HEK293 (cell line): ENCODE data around the gene ZFX.

Source experiments
- CTCF ChIA-PET: fragments of 350-600 bp; formaldehyde crosslinking; extraction: SDS; loops from one replicate; lab custom pipeline; 2021; ENCODE audit warnings: antibody characterized with exemption; lab: Yijun Ruan, JAX
- POLR2A ChIA-PET: fragments of 300-600 bp; formaldehyde crosslinking; extraction: SDS; loops from one replicate; lab custom pipeline; 2020; ENCODE audit warnings: antibody characterized with exemption, inconsistent platforms; lab: Yijun Ruan, JAX
- H3K27ac ChIP-seq: fragments of 200-500 bp; sonication (Bioruptor generic); 2 replicates; pipeline ENCODE4 v1.5.1; 2014; ENCODE audit warnings: low read depth, low read length, control low read depth, inconsistent platforms; ENCODE audit errors: extremely low read depth
- H3K36me3 ChIP-seq, 2 experiments: fragments of 200-500 bp in 1 of 2; sonication (Bioruptor generic) in 1 of 2; 1 replicate in 1 of 2; 2 replicates in 1 of 2; pipeline ENCODE4 v1.5.1; 2014 to 2017; ENCODE audit warnings: inconsistent platforms in 2 of 2, low read length in 2 of 2; ENCODE audit not compliant: control insufficient read depth in 2 of 2, insufficient read depth in 1 of 2
- H3K4me1 ChIP-seq: fragments of 200-500 bp; sonication (Bioruptor generic); 2 replicates; pipeline ENCODE4 v1.5.1; 2014; ENCODE audit warnings: mild to moderate bottlenecking, low read length, inconsistent platforms; ENCODE audit not compliant: control insufficient read depth, insufficient read depth
- H3K4me3 ChIP-seq: 2 replicates; pipeline ENCODE4 v1.5.1; 2011; ENCODE audit warnings: low read depth, mild to moderate bottlenecking, control low read depth, low read length, moderate library complexity
- H3K9me3 ChIP-seq: fragments of 200-500 bp; sonication (Bioruptor generic); 2 replicates; pipeline ENCODE4 v1.5.1; 2014; ENCODE audit warnings: low read depth, low read length, inconsistent platforms; ENCODE audit not compliant: control insufficient read depth, insufficient read depth
- MZF1 ChIP-seq: fragments of 450-650 bp; formaldehyde crosslinking; IDR thresholded peaks from 2 replicates; pipeline ENCODE4 v1.5.1; 2017; ENCODE audit warnings: missing biosample characterization, missing genetic modification characterization, borderline replicate concordance
- SP7 ChIP-seq: fragments of 450-650 bp; formaldehyde crosslinking; IDR thresholded peaks from 2 replicates; pipeline ENCODE4 v1.5.1; 2016; ENCODE audit warnings: missing biosample characterization, missing genetic modification characterization
- ZBTB17 ChIP-seq: fragments of 450-650 bp; formaldehyde crosslinking; IDR thresholded peaks from 2 replicates; pipeline ENCODE4 v1.5.1; 2016; ENCODE audit warnings: missing biosample characterization, missing genetic modification characterization
- ZBTB7A ChIP-seq: fragments of 450-650 bp; formaldehyde crosslinking; IDR thresholded peaks from 2 replicates; pipeline ENCODE4 v1.5.1; 2016; ENCODE audit warnings: low read depth, missing biosample characterization, missing genetic modification characterization
- ZEB2 ChIP-seq: fragments of 450-650 bp; formaldehyde crosslinking; IDR thresholded peaks from 2 replicates; pipeline ENCODE4 v1.5.1; 2016; ENCODE audit warnings: missing biosample characterization, missing genetic modification characterization
- ZFHX2 ChIP-seq: fragments of 450-650 bp; formaldehyde crosslinking; conservative IDR thresholded peaks from 2 replicates; pipeline ENCODE4 v1.5.1; 2016; ENCODE audit warnings: missing biosample characterization, missing genetic modification characterization
- ZIC2 ChIP-seq: fragments of 450-650 bp; formaldehyde crosslinking; IDR thresholded peaks from 2 replicates; pipeline ENCODE4 v1.5.1; 2016; ENCODE audit warnings: missing biosample characterization, missing genetic modification characterization
- ZNF157 ChIP-seq: fragments of 450-650 bp; formaldehyde crosslinking; IDR thresholded peaks from 2 replicates; pipeline ENCODE4 v1.5.1; 2016; ENCODE audit warnings: missing biosample characterization, missing genetic modification characterization
- ZNF184 ChIP-seq: fragments of 450-650 bp; IDR thresholded peaks from 2 replicates; pipeline ENCODE4 v1.5.1; 2018; ENCODE audit warnings: missing biosample characterization, mild to moderate bottlenecking, missing genetic modification characterization
- ZNF239 ChIP-seq: fragments of 450-650 bp; formaldehyde crosslinking; IDR thresholded peaks from 2 replicates; pipeline ENCODE4 v1.5.1; 2016; ENCODE audit warnings: missing biosample characterization, missing genetic modification characterization
- ZNF274 ChIP-seq, 2 experiments: fragments of 200-500 bp in 1 of 2; fragments of 450-650 bp in 1 of 2; sonication (Bioruptor generic) in 1 of 2; formaldehyde crosslinking in 1 of 2; IDR thresholded peaks; 2 replicates each; pipeline versions ENCODE4 v1.5.1 to v1.6.1; 2014 to 2016; ENCODE audit warnings: borderline replicate concordance in 1 of 2, inconsistent platforms in 1 of 2, low read length in 1 of 2, missing biosample characterization in 1 of 2, missing genetic modification characterization in 1 of 2
- ZNF324 ChIP-seq: fragments of 450-650 bp; formaldehyde crosslinking; IDR thresholded peaks from 2 replicates; pipeline ENCODE4 v1.5.1; 2016; ENCODE audit warnings: missing biosample characterization, missing genetic modification characterization
- ZNF350 ChIP-seq: fragments of 450-650 bp; formaldehyde crosslinking; IDR thresholded peaks from 2 replicates; pipeline ENCODE4 v1.5.0; 2017; ENCODE audit warnings: missing biosample characterization, mild to moderate bottlenecking, missing genetic modification characterization
- ZNF521 ChIP-seq: fragments of 450-650 bp; formaldehyde crosslinking; IDR thresholded peaks from 2 replicates; pipeline ENCODE4 v1.5.1; 2017; ENCODE audit warnings: missing biosample characterization, mild to moderate bottlenecking, missing genetic modification characterization
- ZNF561 ChIP-seq: fragments of 450-650 bp; IDR thresholded peaks from 2 replicates; pipeline ENCODE4 v1.5.1; 2018; ENCODE audit warnings: missing biosample characterization, missing genetic modification characterization, borderline replicate concordance
- ZNF571 ChIP-seq: fragments of 450-650 bp; formaldehyde crosslinking; IDR thresholded peaks from 2 replicates; pipeline ENCODE4 v1.5.0; 2017; ENCODE audit warnings: missing biosample characterization, missing genetic modification characterization
- ZNF624 ChIP-seq: fragments of 450-650 bp; formaldehyde crosslinking; IDR thresholded peaks from 2 replicates; pipeline ENCODE4 v1.5.1; 2017; ENCODE audit warnings: missing biosample characterization, missing genetic modification characterization
- ZNF768 ChIP-seq: fragments of 450-650 bp; formaldehyde crosslinking; IDR thresholded peaks from 2 replicates; pipeline ENCODE4 v1.5.1; 2018; ENCODE audit warnings: missing biosample characterization, mild to moderate bottlenecking, missing genetic modification characterization
- ZXDB ChIP-seq: fragments of 450-650 bp; formaldehyde crosslinking; IDR thresholded peaks from 2 replicates; pipeline ENCODE4 v1.5.1; 2016; ENCODE audit warnings: missing biosample characterization, missing genetic modification characterization
- TF ChIP-seq, protein P1 (sequence below): fragments of 450-650 bp; formaldehyde crosslinking; IDR thresholded peaks from 2 replicates; pipeline ENCODE4 v1.5.1; 2016; ENCODE audit warnings: missing biosample characterization, missing genetic modification characterization
- TF ChIP-seq, protein P2 (sequence below): fragments of 450-650 bp; formaldehyde crosslinking; conservative IDR thresholded peaks from 2 replicates; pipeline ENCODE4 v1.5.1; 2016; ENCODE audit warnings: low read depth, missing biosample characterization, missing genetic modification characterization
- TF ChIP-seq, protein P3 (sequence below): fragments of 450-650 bp; formaldehyde crosslinking; IDR thresholded peaks from 2 replicates; pipeline ENCODE4 v1.5.1; 2017; ENCODE audit warnings: missing biosample characterization, mild to moderate bottlenecking, missing genetic modification characterization, moderate library complexity
- TF ChIP-seq, protein P4 (sequence below): fragments of 450-650 bp; formaldehyde crosslinking; IDR thresholded peaks from 2 replicates; pipeline ENCODE4 v1.5.1; 2016; ENCODE audit warnings: missing biosample characterization, missing genetic modification characterization
- TF ChIP-seq, protein P5 (sequence below): fragments of 450-650 bp; formaldehyde crosslinking; IDR thresholded peaks from 2 replicates; pipeline ENCODE4 v1.5.1; 2016; ENCODE audit warnings: missing biosample characterization, missing genetic modification characterization

The ZFX gene

DNA sequence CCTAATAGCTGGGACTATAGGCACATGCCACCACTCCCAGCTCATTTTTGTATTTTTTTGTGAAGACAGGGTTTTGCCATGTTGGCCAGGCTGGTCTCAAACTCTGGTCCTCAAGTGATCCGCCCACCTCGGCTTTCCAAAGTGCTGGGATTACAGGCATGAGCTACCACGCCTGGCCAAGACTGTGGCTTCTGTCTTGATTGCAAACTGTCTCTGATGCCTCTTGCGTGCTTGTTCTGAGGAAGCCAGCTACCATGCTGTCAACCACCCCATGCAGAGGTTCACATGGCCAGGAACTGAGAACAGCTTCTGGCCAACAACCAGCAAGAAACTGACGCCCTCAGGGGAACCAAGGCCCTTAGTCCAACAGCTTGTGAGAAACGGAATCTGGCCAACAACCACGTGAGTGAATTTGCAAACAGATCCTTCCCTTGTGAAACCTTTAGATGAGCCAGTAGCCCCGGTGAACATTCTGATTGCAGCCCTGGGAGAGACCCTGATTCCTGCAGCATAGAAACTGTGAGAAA, 93.2 kb downstream of the ZFX start:
- H3K36me3 ChIP-seq, result no peaks in the 10 kb centered on the region
- no peaks in the 10 kb centered on the region for H3K9me3 ChIP-seq
- H3K4me1 ChIP-seq, result peaks cover 12% of the 10 kb centered on the region
- ChIA-PET POLR2A (interaction anchor here (0.5 to 2.3 kb wide), 3 partner anchors 161 to 189 kb away, joined by 3 to 9 read pairs (median 3); no protein-coding TSS in a partner anchor), CTCF (interaction anchor here (0.5 to 5.0 kb wide), 24 partner anchors 9 to 481 kb away, joined by 3 to 28 read pairs (median 4); partner anchors contain the start of genes EIF2S3 and SAT1)
- H3K4me3 ChIP-seq, result no peak overlapping the region
- no peak overlapping the region for H3K27ac ChIP-seq
- TF ChIP-seq ZBTB7A (tag by site-specific recombination) (no peak), ZIC2 (tag by site-specific recombination) (peak; percentile 72), ZNF521 (tag by site-specific recombination) (no peak), ZNF274 (IDR thresholded peaks at IDR 0.05; ENCODE audit: low read length) (no peak), ZNF274 (tag by site-specific recombination; IDR thresholded peaks at IDR 0.05; ENCODE audit: borderline replicate concordance) (no peak), ZXDB (tag by site-specific recombination) (no peak), ZNF157 (tag by site-specific recombination) (no peak), ZFHX2 (tag by site-specific recombination) (peak; percentile 45; the same call in 1 of the 2 replicates), ZNF561 (tag by site-specific recombination) (no peak), ZNF239 (no peak), SP7 (tag by site-specific recombination) (no peak), ZBTB17 (peak; percentile 90), ZNF768 (tag by site-specific recombination) (no peak), ZNF324 (tag by site-specific recombination) (no peak), ZNF184 (no peak), ZNF350 (no peak), ZNF624 (tag by site-specific recombination) (no peak), ZEB2 (tag by site-specific recombination) (no peak), ZNF571 (tag by site-specific recombination) (no peak), MZF1 (tag by site-specific recombination) (no peak)
- TF ChIP-seq, protein P1, sequence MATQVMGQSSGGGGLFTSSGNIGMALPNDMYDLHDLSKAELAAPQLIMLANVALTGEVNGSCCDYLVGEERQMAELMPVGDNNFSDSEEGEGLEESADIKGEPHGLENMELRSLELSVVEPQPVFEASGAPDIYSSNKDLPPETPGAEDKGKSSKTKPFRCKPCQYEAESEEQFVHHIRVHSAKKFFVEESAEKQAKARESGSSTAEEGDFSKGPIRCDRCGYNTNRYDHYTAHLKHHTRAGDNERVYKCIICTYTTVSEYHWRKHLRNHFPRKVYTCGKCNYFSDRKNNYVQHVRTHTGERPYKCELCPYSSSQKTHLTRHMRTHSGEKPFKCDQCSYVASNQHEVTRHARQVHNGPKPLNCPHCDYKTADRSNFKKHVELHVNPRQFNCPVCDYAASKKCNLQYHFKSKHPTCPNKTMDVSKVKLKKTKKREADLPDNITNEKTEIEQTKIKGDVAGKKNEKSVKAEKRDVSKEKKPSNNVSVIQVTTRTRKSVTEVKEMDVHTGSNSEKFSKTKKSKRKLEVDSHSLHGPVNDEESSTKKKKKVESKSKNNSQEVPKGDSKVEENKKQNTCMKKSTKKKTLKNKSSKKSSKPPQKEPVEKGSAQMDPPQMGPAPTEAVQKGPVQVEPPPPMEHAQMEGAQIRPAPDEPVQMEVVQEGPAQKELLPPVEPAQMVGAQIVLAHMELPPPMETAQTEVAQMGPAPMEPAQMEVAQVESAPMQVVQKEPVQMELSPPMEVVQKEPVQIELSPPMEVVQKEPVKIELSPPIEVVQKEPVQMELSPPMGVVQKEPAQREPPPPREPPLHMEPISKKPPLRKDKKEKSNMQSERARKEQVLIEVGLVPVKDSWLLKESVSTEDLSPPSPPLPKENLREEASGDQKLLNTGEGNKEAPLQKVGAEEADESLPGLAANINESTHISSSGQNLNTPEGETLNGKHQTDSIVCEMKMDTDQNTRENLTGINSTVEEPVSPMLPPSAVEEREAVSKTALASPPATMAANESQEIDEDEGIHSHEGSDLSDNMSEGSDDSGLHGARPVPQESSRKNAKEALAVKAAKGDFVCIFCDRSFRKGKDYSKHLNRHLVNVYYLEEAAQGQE (tag by site-specific recombination), result no peak
- TF ChIP-seq, protein P2, sequence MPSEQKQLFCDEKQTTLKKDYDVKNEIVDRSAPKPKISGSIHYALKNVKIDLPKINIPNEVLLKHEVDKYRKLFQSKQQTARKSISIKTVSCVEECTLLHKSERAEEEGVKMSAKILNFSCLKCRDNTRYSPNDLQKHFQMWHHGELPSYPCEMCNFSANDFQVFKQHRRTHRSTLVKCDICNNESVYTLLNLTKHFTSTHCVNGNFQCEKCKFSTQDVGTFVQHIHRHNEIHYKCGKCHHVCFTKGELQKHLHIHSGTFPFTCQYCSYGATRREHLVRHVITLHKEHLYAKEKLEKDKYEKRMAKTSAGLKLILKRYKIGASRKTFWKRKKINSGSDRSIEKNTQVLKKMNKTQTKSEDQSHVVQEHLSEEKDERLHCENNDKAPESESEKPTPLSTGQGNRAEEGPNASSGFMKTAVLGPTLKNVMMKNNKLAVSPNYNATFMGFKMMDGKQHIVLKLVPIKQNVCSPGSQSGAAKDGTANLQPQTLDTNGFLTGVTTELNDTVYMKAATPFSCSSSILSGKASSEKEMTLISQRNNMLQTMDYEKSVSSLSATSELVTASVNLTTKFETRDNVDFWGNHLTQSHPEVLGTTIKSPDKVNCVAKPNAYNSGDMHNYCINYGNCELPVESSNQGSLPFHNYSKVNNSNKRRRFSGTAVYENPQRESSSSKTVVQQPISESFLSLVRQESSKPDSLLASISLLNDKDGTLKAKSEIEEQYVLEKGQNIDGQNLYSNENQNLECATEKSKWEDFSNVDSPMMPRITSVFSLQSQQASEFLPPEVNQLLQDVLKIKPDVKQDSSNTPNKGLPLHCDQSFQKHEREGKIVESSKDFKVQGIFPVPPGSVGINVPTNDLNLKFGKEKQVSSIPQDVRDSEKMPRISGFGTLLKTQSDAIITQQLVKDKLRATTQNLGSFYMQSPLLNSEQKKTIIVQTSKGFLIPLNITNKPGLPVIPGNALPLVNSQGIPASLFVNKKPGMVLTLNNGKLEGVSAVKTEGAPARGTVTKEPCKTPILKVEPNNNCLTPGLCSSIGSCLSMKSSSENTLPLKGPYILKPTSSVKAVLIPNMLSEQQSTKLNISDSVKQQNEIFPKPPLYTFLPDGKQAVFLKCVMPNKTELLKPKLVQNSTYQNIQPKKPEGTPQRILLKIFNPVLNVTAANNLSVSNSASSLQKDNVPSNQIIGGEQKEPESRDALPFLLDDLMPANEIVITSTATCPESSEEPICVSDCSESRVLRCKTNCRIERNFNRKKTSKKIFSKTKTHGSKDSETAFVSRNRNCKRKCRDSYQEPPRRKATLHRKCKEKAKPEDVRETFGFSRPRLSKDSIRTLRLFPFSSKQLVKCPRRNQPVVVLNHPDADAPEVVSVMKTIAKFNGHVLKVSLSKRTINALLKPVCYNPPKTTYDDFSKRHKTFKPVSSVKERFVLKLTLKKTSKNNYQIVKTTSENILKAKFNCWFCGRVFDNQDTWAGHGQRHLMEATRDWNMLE, result no peak
- TF ChIP-seq, protein P3, sequence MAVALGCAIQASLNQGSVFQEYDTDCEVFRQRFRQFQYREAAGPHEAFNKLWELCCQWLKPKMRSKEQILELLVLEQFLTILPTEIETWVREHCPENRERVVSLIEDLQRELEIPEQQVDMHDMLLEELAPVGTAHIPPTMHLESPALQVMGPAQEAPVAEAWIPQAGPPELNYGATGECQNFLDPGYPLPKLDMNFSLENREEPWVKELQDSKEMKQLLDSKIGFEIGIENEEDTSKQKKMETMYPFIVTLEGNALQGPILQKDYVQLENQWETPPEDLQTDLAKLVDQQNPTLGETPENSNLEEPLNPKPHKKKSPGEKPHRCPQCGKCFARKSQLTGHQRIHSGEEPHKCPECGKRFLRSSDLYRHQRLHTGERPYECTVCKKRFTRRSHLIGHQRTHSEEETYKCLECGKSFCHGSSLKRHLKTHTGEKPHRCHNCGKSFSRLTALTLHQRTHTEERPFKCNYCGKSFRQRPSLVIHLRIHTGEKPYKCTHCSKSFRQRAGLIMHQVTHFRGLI (tag by site-specific recombination), result no peak
- TF ChIP-seq, protein P4, sequence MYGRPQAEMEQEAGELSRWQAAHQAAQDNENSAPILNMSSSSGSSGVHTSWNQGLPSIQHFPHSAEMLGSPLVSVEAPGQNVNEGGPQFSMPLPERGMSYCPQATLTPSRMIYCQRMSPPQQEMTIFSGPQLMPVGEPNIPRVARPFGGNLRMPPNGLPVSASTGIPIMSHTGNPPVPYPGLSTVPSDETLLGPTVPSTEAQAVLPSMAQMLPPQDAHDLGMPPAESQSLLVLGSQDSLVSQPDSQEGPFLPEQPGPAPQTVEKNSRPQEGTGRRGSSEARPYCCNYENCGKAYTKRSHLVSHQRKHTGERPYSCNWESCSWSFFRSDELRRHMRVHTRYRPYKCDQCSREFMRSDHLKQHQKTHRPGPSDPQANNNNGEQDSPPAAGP, result no peak
- TF ChIP-seq, protein P5, sequence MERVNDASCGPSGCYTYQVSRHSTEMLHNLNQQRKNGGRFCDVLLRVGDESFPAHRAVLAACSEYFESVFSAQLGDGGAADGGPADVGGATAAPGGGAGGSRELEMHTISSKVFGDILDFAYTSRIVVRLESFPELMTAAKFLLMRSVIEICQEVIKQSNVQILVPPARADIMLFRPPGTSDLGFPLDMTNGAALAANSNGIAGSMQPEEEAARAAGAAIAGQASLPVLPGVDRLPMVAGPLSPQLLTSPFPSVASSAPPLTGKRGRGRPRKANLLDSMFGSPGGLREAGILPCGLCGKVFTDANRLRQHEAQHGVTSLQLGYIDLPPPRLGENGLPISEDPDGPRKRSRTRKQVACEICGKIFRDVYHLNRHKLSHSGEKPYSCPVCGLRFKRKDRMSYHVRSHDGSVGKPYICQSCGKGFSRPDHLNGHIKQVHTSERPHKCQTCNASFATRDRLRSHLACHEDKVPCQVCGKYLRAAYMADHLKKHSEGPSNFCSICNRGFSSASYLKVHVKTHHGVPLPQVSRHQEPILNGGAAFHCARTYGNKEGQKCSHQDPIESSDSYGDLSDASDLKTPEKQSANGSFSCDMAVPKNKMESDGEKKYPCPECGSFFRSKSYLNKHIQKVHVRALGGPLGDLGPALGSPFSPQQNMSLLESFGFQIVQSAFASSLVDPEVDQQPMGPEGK (tag by site-specific recombination), result 0 out of 2 replicates have a peak, but pooled peaks have one; percentile 17
